Stimulated activated CD8-positive, alpha-beta memory T cell treated with anti-CD3 and anti-CD28 coated beads, Interleukin-7, amount 100 ng/mL, for 1 hour (primary cell): Measurements from ENCODE around the gene SPINK6.

Source experiments
- DNase-seq, 2 donors: peaks; one replicate each; pipeline ENCODE4 v3.0.0-alpha.2; 2020; ENCODE audit warnings: low read depth in 2 of 2

Gene SPINK6, protein sequence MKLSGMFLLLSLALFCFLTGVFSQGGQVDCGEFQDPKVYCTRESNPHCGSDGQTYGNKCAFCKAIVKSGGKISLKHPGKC

GRCh38 chr5:148202531-148203203 is at the start of gene SPINK6:
TSS of gene SPINK6 (plus strand) at chr5:148203042. CDS start at chr5:148203097, 55 bp downstream.
- DNase-seq = no peak

DNA sequence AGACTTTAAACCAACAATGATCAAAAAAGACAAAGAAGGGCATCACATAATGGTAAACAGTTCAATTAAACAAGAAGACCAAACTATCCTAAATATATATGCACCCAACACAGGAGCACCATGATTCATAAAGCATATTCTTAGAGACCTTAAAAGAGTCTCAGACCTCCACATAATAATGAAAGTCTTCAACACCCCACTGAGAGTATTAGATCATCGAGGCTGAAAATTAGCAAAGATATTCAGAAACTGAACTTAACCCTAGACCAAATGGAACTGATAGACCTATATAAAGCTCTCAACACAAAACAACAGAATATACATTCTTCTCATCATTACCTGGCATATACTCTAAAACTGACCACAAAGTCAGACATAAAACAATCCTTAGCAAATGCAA is 46.2 kb upstream of the SPINK6 start:
- DNase-seq = no peak

GRCh38 chr5:148162038-148162437 is 40.8 kb upstream of the SPINK6 start:
- DNase-seq = no peak

- no peak for DNase-seq
These were observed 39.5 kb upstream of the SPINK6 start for GRCh38 chr5:148163345-148163744.

DNA sequence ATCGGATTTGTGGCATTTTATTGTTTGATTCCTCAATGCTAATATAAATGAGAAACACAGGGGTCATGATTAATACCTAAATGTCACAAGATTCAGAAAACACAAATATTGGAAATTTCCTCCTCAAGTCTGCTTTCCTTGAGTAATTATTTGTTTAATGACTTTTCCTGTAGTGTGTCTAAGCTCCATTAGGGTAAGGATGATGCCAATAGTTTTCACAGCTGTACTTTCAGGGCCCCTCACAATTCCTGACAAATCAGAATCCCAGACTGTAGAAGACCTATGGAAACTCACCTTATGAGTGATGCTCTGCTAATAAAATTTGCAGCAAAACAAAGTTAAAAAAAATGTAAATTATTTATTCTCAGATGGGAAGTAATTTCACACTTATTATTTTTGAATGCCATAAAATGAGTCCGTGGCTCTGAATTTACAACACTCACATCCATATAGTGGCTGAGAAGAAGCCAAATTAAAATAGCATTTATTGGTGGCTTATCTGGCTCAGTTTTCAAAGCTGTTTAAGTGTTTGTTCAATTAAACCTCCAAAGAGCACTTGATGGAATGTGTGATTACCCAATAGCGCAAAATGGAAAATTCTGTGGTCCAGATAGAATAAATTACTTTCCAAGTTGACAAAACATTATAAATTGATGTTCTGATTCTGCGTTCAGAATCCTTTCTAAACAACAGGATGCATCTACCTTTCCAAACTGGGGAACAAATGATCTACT is 36.1 kb upstream of the SPINK6 start:
- DNase-seq = no peak

DNA sequence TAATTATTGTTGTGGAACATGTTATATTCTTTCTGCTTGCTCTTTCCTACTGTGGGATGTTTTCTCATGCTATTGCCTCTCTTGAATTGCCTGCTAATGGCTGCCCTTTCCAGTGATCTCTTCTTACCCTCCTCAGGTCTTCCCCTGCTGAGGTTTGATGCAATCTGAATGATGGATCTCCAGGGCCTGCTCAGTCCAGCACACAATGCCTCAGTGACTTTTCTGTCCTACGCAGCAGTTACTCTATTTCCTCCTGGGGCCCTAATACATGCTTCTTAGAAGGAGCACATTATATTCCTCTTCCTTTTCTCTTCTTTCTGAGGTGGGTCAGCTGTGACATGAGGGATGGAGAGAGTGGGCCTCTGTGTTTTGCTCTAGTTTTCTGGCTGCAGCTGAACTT is 34.6 kb upstream of the SPINK6 start, which contains the start of gene SPINK14:
Gene SPINK14 (plus strand): TSS at position 301 of the 400 bp plus-strand sequence. CDS start 1,187 bp downstream, outside the sequence.
- no peak for DNase-seq

- DNase-seq = no peak
These were observed 30.5 kb upstream of the SPINK6 start for GRCh38 chr5:148172377-148172776.

GRCh38 chr5:148176480-148176879 is 26.4 kb upstream of the SPINK6 start:
- DNase-seq = no peak

- no peak for DNase-seq
These were observed 25.6 kb upstream of the SPINK6 start for GRCh38 chr5:148177207-148177606.

DNA sequence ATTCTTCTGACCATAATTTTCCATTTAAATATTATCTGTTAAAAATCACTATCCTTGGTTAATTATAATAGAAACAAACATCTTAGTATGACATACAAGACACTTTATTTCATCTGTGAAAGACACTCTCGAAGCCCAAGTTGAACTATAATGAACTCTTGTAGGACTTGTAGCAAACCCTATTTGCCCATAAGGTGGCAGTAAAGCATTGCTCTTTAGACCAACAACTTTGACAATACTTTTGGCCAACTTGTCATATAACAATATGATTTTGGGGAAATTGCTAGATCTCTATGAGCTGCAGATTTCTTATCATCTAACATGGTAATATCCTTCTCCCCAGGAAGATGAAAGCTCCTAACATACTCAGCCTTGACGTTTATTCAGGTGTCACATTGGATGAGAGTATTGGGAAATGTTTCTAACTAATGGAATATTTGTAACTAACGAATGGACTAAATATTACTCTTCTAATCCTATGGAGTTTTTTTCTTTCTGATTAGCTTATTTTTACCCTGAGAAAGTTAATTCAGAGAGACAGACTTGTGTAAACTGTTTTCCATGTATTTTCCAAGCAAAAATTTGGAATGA is 23.5 kb upstream of the SPINK6 start:
- no peak for DNase-seq

- no peak for DNase-seq
These were observed 16.4 kb upstream of the SPINK6 start for GRCh38 chr5:148186248-148187003.

DNA sequence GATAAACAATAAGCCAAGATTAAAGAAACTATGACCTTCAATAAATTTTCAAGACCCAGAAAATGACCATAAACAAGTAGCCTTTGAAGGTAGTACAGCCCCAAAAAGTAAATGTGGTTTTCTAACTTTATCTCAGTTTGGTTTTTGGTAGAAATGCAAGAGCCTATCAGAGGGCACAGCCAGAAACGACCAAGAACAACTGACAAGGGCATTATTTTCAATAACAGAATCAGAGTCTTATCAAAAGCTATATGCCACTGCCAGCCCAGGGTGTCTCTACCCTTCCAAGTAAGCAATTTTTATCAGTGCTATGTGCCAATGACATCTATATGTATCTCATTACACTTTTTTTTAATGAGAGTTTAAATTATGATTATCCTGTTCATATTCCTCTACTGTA is 11.8 kb upstream of the SPINK6 start:
- DNase-seq = no peak

DNA sequence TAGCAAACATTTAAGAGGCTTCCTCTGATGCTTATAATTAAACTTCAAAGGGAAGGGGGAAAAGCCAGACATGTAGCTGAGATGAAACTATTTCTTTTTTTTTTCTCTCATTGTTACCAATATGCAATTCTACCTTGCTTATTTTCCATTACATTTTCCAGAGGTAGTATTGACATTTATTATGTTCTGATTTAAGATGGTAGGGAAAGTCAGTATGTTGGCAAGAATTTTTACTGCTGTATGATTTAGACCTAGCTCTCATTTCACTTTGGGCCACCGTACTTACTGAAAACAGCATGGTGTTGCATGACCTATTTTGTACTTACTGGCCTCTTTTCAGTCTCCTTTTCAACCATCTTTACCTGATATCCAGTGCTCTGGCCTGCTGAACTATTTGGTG is 9.6 kb upstream of the SPINK6 start:
- no peak for DNase-seq

GRCh38 chr5:148201151-148201550 is 1.7 kb upstream of the SPINK6 start:
- no peak for DNase-seq

DNA sequence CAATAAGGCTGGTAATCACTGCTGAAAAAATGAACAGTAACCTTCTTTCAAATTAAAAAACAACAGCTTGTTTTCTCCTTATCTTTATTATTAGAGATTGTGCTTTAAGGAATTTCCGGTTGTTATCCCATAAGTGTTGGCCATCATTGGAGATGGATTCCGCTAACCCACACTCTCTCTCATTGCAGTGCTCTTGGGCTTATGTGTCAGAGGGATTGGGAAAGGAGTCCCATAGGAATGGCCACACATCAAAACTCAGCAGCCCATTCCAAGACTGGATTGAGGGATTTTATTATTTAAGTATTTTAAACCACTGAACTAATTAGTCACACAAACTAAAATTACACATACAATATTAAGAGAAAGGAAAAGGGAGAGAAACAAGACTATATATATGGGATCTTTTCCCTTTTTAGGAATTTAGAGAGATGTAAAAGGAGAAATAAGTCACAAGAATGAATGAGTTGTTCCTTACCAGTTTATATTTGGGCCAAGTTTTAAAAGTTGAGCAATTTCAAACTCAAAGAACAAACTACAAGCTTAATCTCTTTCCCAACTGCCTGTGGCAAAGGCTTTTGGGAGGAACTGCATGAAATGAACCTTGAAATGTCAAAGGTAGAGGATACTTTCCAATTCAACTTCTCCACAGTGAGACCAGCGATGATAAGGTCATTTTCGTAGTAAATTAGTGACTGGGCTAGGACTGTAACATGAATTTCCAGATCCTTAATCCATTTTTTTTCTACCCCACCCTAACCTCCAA is 2.4 kb downstream of the SPINK6 start:
- DNase-seq = no peak

GRCh38 chr5:148205865-148206264 is 3.0 kb downstream of the SPINK6 start:
- no peak for DNase-seq

- DNase-seq = no peak
These were observed 3.8 kb downstream of the SPINK6 start for GRCh38 chr5:148206620-148207019.

GRCh38 chr5:148208226-148208625 is 5.4 kb downstream of the SPINK6 start:
- DNase-seq = no peak

GRCh38 chr5:148209151-148209770 is 6.4 kb downstream of the SPINK6 start:
- no peak for DNase-seq

- no peak for DNase-seq
These were observed 11.9 kb downstream of the SPINK6 start for GRCh38 chr5:148214665-148215185.

DNA sequence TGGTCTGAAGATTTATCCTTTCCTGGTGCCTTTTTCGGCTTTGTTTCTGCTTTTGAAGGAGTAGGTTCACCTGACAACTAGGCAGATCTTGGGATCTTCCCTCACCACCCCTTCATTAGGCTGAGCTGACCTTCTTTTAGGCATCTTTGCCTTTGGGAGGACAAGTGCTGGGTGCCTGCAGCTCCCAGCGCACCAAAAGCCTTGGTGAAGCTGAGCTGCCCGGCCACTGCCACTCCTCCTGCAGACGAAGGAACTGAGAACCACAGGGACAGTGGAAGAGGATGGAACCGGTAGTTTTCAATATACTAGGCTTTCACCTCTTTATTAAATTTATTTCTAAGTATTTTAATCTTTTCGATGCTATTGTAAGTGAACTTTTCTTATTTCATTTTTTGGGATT is 18.7 kb downstream of the SPINK6 start:
- DNase-seq = no peak
